GM10847 (cell line): ENCODE measurements around the gene XNDC1N.

Experiments used
- POLR2A ChIP-seq: IDR thresholded peaks from 2 replicates; pipeline ENCODE4 v1.6.1; 2011; ENCODE audit not compliant: insufficient read length; ENCODE audit errors: extremely low read depth

The XNDC1N gene

GRCh38 chr11:71940561-71941219 lies 12.3 kb upstream of the XNDC1N start:
- no peak for TF ChIP-seq POLR2A

- no peak for TF ChIP-seq POLR2A
Observed at GRCh38 chr11:71937826-71938225, 9.4 kb upstream of the XNDC1N start.

GRCh38 chr11:71936825-71937224 lies 8.4 kb upstream of the XNDC1N start:
- TF ChIP-seq POLR2A: no peak

- no peak for TF ChIP-seq POLR2A
Observed at GRCh38 chr11:71935338-71935925, 7.0 kb upstream of the XNDC1N start.

GRCh38 chr11:71934213-71934612 lies 5.8 kb upstream of the XNDC1N start:
- no peak for TF ChIP-seq POLR2A

GRCh38 chr11:71933141-71933933 lies 4.9 kb upstream of the XNDC1N start:
- no peak for TF ChIP-seq POLR2A

GRCh38 chr11:71931245-71931602 lies 2.8 kb upstream of the XNDC1N start:
- no peak for TF ChIP-seq POLR2A

- no peak for TF ChIP-seq POLR2A
Observed at GRCh38 chr11:71930556-71931244, 2.3 kb upstream of the XNDC1N start.

GRCh38 chr11:71929491-71929890 lies 1.1 kb upstream of the XNDC1N start:
- TF ChIP-seq POLR2A: no peak

GRCh38 chr11:71928737-71929443 lies 496 bp upstream of the XNDC1N start, which contains the start of gene RNF121:
RNF121 (plus strand) TSS chr11:71929046; CDS start chr11:71929062, 16 bp downstream.
- TF ChIP-seq POLR2A: peak; percentile 84

GRCh38 chr11:71917646-71918140 lies 10.7 kb downstream of the XNDC1N start:
- TF ChIP-seq POLR2A: no peak

- no peak for TF ChIP-seq POLR2A
Observed at GRCh38 chr11:71914617-71915189, 13.7 kb downstream of the XNDC1N start.

- TF ChIP-seq POLR2A: no peak
Observed at GRCh38 chr11:71913756-71914526, 14.5 kb downstream of the XNDC1N start.

GRCh38 chr11:71908218-71908617 lies 20.2 kb downstream of the XNDC1N start:
- no peak for TF ChIP-seq POLR2A
